Osteocyte (in vitro differentiated cells): ENCODE data around the gene AGXT2. TPM values are rescaled to one million over a fixed set of nuclear protein-coding genes. Genes with fewer than 3 reads are reported as not detected.

Experiments
- DNase-seq: peaks from one replicate; pipeline ENCODE4 v3.0.0; 2021; ENCODE audit warnings: mixed read lengths; ENCODE audit not compliant: unreplicated experiment; ENCODE audit errors: extremely low spot score
- H3K27ac Mint-ChIP-seq: one replicate; pipeline ENCODE4 v1.8.0; 2021; ENCODE audit warnings: mild to moderate bottlenecking, mixed read lengths; ENCODE audit not compliant: unreplicated experiment
- H3K27me3 Mint-ChIP-seq: one replicate; pipeline ENCODE4 v1.8.0; 2021; ENCODE audit warnings: mixed read lengths; ENCODE audit not compliant: unreplicated experiment
- H3K36me3 Mint-ChIP-seq: one replicate; pipeline ENCODE4 v1.8.0; 2021; ENCODE audit warnings: mixed read lengths; ENCODE audit not compliant: unreplicated experiment
- H3K4me1 Mint-ChIP-seq: one replicate; pipeline ENCODE4 v1.8.0; 2021; ENCODE audit warnings: mixed read lengths; ENCODE audit not compliant: unreplicated experiment
- H3K4me3 Mint-ChIP-seq: one replicate; pipeline ENCODE4 v1.8.0; 2021; ENCODE audit warnings: mild to moderate bottlenecking, moderate library complexity, mixed read lengths; ENCODE audit not compliant: unreplicated experiment
- H3K9me3 Mint-ChIP-seq: one replicate; pipeline ENCODE4 v1.8.0; 2021; ENCODE audit warnings: mixed read lengths; ENCODE audit not compliant: unreplicated experiment
- CTCF ChIP-seq: fragments of 200-600 bp; sonication (generic); IDR thresholded peaks from 2 replicates; pipeline ENCODE4 v1.5.0; 2021; ENCODE audit warnings: antibody characterized with exemption, mild to moderate bottlenecking, moderate library complexity
- total RNA-seq: library from RNA; stranded (reverse); gene quantifications from 2 replicates; pipeline ENCODE4 v1.2.1, GENCODE V29; 2021

Gene AGXT2
- total RNA-seq, 1 donor from 2014 or later: not detected

DNA sequence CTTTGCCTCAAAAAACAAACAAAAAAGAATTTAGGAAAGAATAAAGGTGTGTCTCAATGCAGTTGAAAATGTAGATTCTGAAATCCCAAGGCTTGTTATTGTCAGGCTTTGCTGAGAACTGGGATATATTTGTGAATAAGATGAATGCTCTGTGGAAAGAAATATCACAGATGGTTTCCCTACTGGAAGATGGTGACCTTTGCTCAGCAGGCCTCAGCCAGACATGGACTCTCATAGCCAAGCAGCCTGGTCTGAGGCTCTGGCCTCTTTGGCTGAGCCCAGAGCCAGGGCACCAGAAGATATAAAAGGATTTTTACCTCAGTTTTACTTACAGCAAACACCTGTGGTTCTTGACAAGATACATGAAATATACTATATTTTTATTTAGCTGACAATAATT, 37.1 kb downstream of the AGXT2 start:
- no peak for DNase-seq
- Mint-ChIP-seq H3K36me3 (no peaks in the 10 kb centered on the region), H3K27me3 (peaks cover 21% of the 10 kb centered on the region), H3K4me3 (no peak overlapping the region), H3K4me1 (no peaks in the 10 kb centered on the region), H3K9me3 (no peaks in the 10 kb centered on the region), H3K27ac (no peak overlapping the region)
- no peak for TF ChIP-seq CTCF

- Mint-ChIP-seq H3K4me3 (no peak overlapping the region), H3K4me1 (no peaks in the 10 kb centered on the region), H3K27me3 (peaks cover 23% of the 10 kb centered on the region), H3K27ac (no peak overlapping the region), H3K9me3 (no peaks in the 10 kb centered on the region), H3K36me3 (no peaks in the 10 kb centered on the region)
- TF ChIP-seq CTCF: no peak
- no peak for DNase-seq
These were observed 38.1 kb downstream of the AGXT2 start for GRCh38 chr5:35009657-35010056.

GRCh38 chr5:35009019-35009418, 38.7 kb downstream of the AGXT2 start:
- H3K27ac Mint-ChIP-seq: no peak overlapping the region
- TF ChIP-seq CTCF: no peak
- H3K36me3 Mint-ChIP-seq: no peaks in the 10 kb centered on the region
- H3K4me3 Mint-ChIP-seq: no peak overlapping the region
- no peaks in the 10 kb centered on the region for H3K4me1 Mint-ChIP-seq
- no peaks in the 10 kb centered on the region for H3K9me3 Mint-ChIP-seq
- DNase-seq: no peak
- peaks cover 24% of the 10 kb centered on the region for H3K27me3 Mint-ChIP-seq

GRCh38 chr5:35004771-35005170, 43.0 kb downstream of the AGXT2 start:
- peaks cover 46% of the 10 kb centered on the region for H3K27me3 Mint-ChIP-seq
- H3K27ac Mint-ChIP-seq: no peak overlapping the region
- no peak for DNase-seq
- no peaks in the 10 kb centered on the region for H3K36me3 Mint-ChIP-seq
- no peaks in the 10 kb centered on the region for H3K9me3 Mint-ChIP-seq
- no peak overlapping the region for H3K4me3 Mint-ChIP-seq
- no peaks in the 10 kb centered on the region for H3K4me1 Mint-ChIP-seq
- no peak for TF ChIP-seq CTCF

GRCh38 chr5:35004200-35004599, 43.5 kb downstream of the AGXT2 start:
- Mint-ChIP-seq H3K27me3 (peaks cover 52% of the 10 kb centered on the region), H3K27ac (no peak overlapping the region), H3K9me3 (no peaks in the 10 kb centered on the region), H3K36me3 (no peaks in the 10 kb centered on the region), H3K4me3 (no peak overlapping the region), H3K4me1 (no peaks in the 10 kb centered on the region)
- no peak for TF ChIP-seq CTCF
- DNase-seq: no peak
